Stomach (tissue), 4 donors: Measurements from ENCODE around the gene BPIFB3.

ENCODE experiments used
- CTCF ChIP-seq, 7 experiments: fragments of 450-650 bp in 4 of 7; fragments of 200-600 bp in 3 of 7; sonication (generic) in 3 of 7; IDR thresholded peaks; one replicate each; pipeline ENCODE4 v1.5.1; 2016 to 2019; ENCODE audit warnings: antibody characterized with exemption in 7 of 7, control low read depth in 2 of 7, mild to moderate bottlenecking in 1 of 7
- POLR2A ChIP-seq, 4 donors: fragments of 450-650 bp; IDR thresholded peaks; one replicate each; pipeline ENCODE4 v1.6.1; 2016; ENCODE audit warnings: antibody characterized with exemption in 4 of 4, control low read depth in 2 of 4, mild to moderate bottlenecking in 1 of 4, moderate library complexity in 1 of 4

GRCh38 chr20:33061658-33062028 is 7.9 kb downstream of the BPIFB3 start:
- TF ChIP-seq CTCF (IDR thresholded peaks at IDR 0.05) (no peak), POLR2A (IDR thresholded peaks at IDR 0.05) (no peak)
